GM13977 (cell line): ENCODE data around the gene IFNA2.
"Not testable (repeated sequence)": the region's sequence is repeated elsewhere in the genome, so short reads cannot be mapped to it uniquely, and the experiment has no call there.

ENCODE experiments used
- DNase-seq: peaks from one replicate; pipeline ENCODE4 v3.0.0; 2012; ENCODE audit warnings: low spot score
- in situ Hi-C: fragments of 300-500 bp; cut with MboI; formaldehyde crosslinking; loops from one replicate; pipeline ENCODE4 v1.12.0; 2022; ENCODE audit warnings: low sequenced_read_pairs, low pct_unique_long_range_greater_than_20kb, mixed read lengths, inconsistent platforms; ENCODE audit not compliant: unreplicated experiment
- TF ChIP-seq, protein P1 (sequence below): IDR thresholded peaks from 2 replicates; pipeline ENCODE4 v1.5.1; 2012; ENCODE audit warnings: mild to moderate bottlenecking, control low read depth; ENCODE audit not compliant: insufficient read depth; ENCODE audit errors: extremely low read depth, missing control alignments

IFNA2 gene

DNA sequence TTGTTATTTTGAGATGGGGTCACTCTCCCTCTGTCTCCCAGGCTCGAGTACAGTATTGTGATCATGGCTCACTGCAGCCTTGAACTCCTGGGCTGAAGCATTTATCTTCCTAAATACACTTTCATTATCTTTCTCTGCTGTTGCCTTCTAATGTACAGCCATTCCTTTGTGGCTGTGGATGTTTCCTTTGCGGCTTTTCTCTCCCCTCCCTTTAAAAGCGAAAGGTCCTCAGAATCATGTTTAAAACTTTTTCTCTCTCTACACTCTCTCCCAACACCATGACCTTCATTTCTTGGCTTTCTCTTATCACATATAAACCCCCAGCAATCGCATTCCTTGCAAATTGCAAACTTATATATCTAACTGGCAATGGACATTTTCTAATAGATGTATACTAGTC, 1.6 kb downstream of the IFNA2 start:
- TF ChIP-seq, protein P1, sequence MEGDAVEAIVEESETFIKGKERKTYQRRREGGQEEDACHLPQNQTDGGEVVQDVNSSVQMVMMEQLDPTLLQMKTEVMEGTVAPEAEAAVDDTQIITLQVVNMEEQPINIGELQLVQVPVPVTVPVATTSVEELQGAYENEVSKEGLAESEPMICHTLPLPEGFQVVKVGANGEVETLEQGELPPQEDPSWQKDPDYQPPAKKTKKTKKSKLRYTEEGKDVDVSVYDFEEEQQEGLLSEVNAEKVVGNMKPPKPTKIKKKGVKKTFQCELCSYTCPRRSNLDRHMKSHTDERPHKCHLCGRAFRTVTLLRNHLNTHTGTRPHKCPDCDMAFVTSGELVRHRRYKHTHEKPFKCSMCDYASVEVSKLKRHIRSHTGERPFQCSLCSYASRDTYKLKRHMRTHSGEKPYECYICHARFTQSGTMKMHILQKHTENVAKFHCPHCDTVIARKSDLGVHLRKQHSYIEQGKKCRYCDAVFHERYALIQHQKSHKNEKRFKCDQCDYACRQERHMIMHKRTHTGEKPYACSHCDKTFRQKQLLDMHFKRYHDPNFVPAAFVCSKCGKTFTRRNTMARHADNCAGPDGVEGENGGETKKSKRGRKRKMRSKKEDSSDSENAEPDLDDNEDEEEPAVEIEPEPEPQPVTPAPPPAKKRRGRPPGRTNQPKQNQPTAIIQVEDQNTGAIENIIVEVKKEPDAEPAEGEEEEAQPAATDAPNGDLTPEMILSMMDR = no peak
- in situ Hi-C loops = no loop called here
- no peak for DNase-seq

DNA sequence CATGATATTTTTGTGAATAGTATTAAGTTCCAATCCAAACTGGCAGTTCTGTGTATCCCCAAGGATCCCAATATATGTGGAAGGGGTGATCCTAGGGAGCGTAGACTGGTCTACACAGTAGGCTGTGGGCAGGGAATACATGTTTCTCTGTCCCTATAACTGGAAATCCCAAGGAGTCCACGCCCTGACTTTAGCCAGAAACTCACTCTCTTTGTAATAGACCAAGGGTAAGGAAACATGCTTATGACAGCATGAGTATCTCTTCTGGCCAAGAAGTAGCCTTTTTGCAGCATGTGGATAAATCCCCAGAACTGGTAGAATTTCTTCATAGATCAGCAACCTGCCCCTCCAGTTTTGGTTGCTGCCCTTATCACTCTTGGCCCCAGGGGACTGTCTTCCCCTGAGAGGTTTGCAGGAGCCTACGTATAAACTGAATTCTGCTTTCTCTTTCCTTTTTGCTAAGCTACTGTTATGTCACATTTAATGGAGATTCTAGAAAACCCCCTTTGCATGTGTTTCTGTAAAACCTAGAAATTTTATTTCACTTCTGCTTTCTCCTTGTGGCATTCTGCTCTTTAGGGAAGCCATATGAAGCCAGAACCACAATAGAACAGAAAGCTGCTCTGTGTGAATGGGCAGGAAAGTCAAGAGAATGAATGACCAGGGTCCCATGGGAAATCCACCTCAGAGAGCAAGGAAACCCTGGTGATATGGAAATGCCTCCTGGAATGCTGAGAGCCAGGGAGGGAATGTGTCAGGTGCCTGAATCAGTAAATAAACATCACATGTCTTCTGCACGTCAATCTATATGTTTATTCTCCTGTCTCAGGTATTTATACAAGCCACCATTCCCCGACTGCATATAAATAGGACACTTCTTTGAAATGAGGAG, 3.5 kb downstream of the IFNA2 start:
- DNase-seq = peak; percentile 62
- TF ChIP-seq, protein P1 = no peak
- in situ Hi-C loops = no loop called here

DNA sequence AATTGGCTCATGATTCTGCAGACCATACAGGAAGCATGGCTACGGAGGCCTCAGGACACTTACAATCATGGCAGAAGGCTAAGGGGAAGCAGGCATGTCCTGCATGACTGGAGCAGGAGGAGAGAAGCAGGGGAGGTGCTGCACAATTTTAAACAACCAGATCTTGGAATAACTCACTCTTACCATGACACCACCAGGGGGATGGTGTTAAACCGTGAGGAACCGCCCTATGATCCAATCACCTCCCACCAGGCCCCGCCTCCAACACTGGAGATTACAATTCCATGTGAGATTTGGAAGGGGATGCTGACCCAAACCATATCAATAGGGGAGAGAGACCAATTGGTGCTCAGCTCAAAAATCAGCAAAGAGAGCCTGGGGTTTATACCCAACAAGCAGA, 13.7 kb downstream of the IFNA2 start:
- in situ Hi-C loops, DNase-seq: not testable (repeated sequence)

DNA sequence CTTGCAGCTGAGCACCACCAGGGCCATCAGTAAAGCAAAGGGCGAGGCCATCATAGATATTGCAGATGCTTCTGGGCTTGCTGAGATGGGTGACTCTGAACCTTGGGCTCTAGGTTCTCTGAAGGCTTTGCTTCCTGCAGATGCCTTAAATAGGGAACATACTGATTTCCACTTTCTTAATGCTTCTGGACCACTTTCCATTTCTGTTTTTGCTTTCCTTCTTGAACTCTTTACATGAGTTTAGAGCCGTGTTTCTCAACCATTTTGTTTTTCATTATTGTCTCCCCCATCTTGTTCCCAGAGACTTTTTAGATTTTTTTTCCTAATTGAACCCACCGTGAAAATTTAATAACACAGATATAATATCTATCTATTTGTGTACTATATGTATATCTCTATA, 17.2 kb downstream of the IFNA2 start, which contains the start of gene IFNA13:
Gene IFNA13, minus strand, starts transcription at position 101 of the 400 bp plus-strand sequence. Its CDS starts 47 bp downstream, at position 54.
- TF ChIP-seq, protein P1 = no peak
- in situ Hi-C loops = no loop called here
- no peak for DNase-seq

DNA sequence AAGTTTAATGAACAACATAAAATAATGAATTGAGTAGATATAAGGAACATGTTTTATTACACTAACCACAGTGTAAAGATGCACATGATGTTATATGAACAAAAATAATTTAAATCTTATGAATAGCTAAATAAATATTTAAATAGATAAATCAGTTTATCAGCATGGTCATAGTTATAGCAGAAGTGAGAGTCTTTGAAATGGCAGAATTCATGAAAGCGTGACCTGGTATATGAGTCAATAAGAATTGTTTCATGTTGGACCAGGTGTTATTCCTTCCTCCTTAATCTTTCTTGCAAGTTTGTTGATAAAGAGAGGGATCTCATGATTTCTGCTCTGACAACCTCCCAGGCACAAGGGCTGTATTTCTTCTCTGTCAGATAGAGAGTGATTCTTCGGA, 18.0 kb downstream of the IFNA2 start:
- in situ Hi-C loops, DNase-seq: not testable (repeated sequence)

DNA sequence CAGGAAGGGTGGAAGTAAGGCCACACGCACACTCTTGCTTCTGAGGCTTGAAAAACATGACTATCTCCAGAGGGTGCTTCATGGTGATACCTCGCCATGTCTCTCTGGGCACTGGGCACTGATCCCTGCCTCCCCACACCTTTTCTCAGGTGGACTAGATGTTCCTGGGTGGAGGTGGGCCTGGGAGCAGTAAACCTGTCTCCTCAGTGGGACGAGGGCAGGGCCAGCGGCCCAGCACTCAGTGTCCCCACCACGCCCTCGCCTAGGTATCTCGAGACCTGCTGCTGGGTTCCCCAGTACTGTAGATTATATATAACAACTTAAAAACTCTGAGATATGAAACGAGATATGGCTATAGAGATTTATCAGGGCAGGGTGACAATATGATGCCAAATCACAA, 22.9 kb downstream of the IFNA2 start:
- TF ChIP-seq, protein P1 = no peak

DNA sequence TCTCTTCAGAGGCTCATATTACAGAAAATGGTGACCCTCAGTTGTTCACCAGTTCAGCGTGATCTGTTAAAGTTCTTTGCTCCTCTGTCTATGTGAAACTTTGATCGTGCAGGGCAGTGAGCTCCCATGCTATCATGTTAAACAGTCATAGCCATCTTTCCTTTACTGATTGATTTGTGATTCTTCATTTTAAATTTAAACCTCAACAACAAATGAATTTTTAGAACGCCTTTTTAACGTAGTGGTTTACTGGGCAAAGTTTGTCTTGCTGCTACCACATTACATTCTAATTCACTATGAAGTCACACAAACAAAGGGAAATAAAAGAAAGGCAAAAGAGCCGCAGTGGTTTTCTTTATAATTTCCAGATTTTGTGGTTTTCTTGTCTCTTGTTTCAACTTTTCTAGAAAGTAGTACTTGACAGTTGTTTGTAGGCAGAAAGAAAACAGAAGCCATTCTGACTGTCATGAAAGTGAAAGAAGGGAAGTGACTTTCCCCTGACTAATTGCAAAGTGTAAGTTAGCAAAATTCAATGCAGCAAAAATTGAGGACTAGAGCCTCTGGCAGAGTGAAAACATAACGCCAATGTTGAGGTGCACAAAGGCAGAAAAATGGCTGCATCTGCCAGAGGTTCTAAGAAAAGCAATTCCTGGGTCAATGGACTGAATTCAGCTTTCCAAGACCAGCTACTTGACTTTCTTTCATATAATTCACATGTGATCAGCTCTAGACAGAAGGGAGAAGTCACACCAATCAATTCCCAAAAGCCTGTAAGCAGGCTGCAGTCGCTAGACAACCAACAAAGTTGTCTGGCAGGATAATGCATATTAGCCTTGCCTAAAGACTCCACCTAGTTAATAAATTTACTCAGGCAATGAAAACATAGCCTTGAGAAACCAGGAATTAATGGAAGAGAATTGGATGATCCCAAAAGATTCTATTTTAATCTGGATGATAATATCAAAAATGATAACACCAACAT, 27.4 kb downstream of the IFNA2 start:
- peak; percentile 25 for DNase-seq
- TF ChIP-seq, protein P1 = no peak
- in situ Hi-C loops = no loop called here

More for the DNA sequence above, 22.9 kb downstream of the IFNA2 start:
- in situ Hi-C loops = no loop called here
- DNase-seq = no peak
